ENCODE measurements around the gene RHBDL2.
A peak's percentile ranks its signal among the peaks of the same experiment; 100 is the strongest.
"Not testable (repeated sequence)": the region's sequence is repeated elsewhere in the genome, so short reads cannot be mapped to it uniquely, and the experiment has no call there.

RHBDL2 gene, protein sequence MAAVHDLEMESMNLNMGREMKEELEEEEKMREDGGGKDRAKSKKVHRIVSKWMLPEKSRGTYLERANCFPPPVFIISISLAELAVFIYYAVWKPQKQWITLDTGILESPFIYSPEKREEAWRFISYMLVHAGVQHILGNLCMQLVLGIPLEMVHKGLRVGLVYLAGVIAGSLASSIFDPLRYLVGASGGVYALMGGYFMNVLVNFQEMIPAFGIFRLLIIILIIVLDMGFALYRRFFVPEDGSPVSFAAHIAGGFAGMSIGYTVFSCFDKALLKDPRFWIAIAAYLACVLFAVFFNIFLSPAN

GRCh38 chr1:38941527-38942019 lies at the start of gene RHBDL2:
Gene RHBDL2, minus strand, starts transcription at chr1:38941830. Its CDS starts 22,618 bp downstream, at chr1:38919212.
- DNase-seq = no peak

DNA sequence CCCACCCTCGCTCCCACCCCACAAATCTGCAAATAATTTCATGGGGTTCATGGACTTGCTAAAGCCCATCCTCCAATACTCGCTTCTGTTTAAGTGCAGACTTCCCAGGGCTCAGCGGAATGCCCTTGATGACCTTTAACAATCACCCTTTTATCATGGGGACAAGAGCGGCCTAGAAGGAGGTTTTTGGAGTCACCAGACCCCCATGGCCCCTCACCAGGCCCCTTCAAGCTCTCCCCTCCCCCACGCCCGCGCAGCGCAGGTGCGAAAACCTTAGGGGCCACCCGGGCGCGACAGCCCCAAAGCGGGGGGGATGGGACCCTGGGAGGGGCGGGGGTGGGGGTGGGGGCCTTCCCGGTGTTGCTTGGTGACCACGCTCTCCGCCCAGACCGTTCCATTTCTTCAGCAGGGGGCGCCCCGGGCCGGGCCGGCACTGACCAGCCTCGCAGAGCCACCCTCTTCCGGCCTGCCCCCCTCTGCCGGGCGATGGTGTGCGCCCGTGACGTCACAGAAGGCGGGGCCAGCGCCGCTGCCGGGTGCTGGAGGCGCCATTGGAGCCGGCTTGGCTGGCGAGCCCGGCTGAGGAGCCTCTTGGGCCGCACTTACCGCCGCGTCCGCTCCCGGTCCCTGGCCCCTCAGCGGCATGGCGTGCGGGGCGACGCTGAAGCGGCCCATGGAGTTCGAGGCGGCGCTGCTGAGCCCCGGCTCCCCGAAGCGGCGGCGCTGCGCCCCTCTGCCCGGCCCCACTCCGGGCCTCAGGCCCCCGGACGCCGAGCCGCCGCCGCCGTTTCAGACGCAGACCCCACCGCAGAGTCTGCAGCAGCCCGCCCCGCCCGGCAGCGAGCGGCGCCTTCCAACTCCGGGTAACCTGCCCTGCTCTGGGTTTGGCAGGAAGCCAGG lies 49.4 kb upstream of the RHBDL2 start, which contains the start of gene AKIRIN1:
Gene AKIRIN1, plus strand, starts transcription at position 539 of the 900 bp plus-strand sequence. Its CDS starts 105 bp downstream, at position 644.
- DNase-seq = peak; percentile 96

GRCh38 chr1:38990386-38990737 lies 48.7 kb upstream of the RHBDL2 start:
- no peak for DNase-seq

- no peak for DNase-seq
These were observed 48.3 kb upstream of the RHBDL2 start for GRCh38 chr1:38989979-38990378.

GRCh38 chr1:38979380-38979779 lies 37.8 kb upstream of the RHBDL2 start:
- not testable (repeated sequence) for DNase-seq

DNA sequence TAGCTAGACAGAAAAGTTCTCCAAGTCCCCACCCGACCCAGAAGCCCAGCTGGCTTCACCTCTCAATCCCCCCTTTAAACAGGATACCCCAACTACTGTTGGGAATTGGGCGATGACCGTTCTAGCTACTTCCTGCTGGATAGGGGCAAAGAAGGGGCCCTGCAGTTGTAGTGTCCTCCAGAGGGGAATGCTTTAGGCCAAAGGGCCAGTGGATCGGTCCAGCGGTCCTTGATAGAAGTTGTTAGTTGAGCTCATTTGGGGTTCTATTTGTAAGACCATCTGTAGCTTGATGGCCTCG lies 36.6 kb upstream of the RHBDL2 start:
- DNase-seq = not testable (repeated sequence)

DNA sequence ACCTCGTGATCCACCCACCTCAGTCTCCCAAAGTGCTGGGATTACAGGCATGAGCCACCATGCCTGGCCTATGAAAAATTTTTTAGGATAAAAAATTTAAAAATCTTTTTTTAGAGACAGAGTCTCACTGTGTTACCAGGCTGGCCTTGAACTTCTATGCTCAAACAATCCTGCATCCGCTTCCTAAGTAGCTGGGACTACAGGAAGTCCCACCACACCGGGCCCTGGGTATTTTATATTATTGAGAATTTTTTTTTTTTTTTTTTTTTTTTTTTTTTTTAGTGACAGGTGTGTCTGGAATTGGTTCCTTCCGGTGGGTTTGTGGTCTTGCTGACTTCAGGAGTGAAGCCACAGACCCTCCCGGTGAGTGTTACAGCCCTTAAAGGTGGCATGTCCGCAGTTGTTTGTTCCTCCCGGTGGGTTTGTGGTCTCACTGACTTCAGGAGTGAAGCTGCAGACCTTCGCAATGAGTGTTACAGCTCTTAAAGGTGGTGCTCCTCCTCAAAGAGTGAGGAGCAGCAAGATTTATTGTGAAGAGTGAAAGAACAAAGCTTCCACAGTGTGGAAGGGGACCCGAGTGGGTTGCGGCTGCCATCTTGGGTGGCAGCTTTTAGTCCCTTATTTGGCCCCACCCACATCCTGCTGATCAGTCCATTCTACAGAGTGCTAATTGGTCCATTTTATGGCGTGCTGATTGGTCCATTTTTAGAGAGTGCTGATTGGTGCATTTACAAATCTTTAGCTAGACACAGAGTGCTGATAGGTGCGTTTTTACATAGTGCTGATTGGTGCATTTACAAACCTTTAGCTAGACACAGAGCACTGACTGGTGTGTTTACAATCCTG lies 36.0 kb upstream of the RHBDL2 start:
- DNase-seq = not testable (repeated sequence)

DNA sequence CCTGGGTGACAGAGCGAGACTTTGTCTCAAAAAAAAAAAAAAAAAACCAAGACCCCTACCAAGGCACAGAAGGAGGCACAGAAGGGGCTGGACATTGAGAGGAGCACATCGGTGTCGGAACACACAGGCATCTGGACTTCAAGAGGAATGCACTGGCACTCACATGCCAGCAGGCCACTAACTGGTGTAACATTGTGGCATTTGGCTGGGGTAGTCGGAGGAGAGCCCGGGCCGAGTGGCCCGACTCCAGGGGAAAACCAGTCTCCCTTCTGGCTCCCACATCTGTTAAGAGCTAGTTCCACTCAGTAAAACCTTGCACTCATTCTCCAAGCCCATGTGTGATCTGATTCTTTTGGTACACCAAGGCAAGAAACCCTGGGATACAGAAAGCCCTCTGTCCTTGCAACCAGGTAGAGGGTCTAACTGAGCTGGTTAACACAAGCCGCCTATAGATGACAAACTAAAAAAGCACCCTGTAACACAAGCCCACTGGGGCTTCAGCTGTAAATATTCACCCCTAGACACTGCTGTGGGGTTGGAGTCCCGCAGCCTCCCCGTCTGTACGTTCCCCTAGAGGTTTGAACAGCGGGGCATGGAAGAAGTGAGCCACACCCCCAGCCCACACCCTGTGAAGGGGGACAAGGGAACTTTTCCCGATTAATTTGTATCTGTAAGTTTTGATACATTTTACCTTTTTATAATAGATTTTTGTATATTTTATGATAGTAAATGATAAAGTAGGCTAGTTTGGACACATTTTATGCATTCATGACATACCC lies 32.2 kb upstream of the RHBDL2 start:
- no peak for DNase-seq

DNA sequence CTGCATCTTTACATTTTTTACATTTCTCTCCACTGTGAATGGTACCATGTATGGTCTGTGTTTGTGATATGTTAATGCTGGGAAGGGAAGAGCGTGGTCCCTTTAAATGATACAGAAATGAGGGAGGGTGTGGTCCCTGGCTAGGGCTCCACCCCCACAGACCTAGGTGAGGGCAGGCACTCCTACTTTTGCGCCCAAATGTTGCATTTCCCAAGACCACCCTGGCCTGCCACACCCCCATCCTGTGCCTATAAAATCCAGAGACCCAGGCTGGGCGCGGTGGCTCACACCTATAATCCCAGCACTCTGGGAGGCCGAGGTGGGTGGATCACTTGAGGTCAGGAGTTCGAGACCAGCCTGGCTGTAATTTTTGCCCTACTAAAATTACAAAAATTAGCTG lies 31.5 kb upstream of the RHBDL2 start:
- DNase-seq = not testable (repeated sequence)

GRCh38 chr1:38964140-38964548 lies 22.5 kb upstream of the RHBDL2 start:
- DNase-seq = no peak

DNA sequence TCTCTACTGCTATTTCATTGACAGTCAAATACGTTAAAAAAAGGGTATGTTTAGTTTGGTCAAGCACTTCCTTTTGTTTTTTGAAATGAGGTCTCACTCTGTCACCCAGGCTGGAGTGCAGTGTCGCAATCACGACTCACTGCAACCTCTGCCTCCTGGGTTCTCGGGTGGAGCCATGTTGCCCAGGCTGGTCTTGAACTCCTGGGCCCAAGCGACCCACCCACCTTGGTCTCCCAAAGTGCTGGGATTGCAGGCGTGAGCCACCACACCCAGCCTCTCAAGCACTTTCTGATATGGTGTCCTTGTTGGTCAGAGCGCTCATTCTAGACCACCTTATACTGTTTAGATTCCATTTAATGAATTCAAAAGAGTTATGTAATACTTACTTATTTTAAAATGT lies 20.9 kb upstream of the RHBDL2 start:
- no peak for DNase-seq

DNA sequence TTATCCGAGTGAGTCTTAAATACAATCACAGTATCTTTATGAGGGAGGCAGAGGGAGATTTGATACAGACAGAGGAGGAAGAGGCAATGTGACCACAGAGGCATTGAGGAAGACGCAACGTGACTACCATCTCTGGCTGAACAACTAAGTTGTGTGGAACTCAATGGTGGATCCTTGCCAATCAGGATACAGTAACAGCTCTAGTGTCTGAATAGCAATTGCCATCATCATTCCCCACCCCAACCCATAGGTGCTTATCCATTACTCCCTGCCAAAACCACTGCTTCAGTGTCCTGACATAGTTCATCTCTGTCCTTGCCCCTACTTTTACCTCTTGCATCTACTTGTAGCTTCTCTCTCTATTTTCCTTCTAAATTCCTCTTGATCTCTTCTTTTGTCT lies 20.5 kb upstream of the RHBDL2 start:
- no peak for DNase-seq

GRCh38 chr1:38958967-38959366 lies 17.3 kb upstream of the RHBDL2 start:
- DNase-seq = no peak

GRCh38 chr1:38953433-38953860 lies 11.8 kb upstream of the RHBDL2 start:
- DNase-seq = no peak

DNA sequence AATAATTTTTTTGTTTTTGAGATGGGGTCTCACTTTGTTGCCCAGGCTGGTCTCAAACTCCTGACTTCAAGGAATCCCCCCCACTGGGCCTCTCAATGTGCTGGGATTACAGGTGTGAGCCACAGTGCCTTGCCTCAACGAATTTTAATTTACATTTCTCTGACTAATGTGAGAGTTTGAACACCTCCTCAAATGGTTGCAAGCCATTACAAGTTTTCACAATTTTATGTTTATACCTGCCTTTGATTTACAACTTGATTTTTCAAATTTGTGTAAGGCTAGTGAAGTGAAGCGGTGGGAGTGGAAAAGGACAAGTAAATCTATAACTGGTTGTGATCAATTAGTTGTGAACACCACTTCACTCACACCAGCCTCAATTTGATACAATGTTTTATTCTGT lies 8.9 kb upstream of the RHBDL2 start:
- no peak for DNase-seq

- no peak for DNase-seq
These were observed 2.9 kb upstream of the RHBDL2 start for GRCh38 chr1:38944547-38944946.

GRCh38 chr1:38942664-38943428 lies 1.2 kb upstream of the RHBDL2 start:
- DNase-seq = no peak

GRCh38 chr1:38941093-38941492 lies 537 bp downstream of the RHBDL2 start:
- no peak for DNase-seq

GRCh38 chr1:38940339-38941047 lies 1.1 kb downstream of the RHBDL2 start:
- DNase-seq = no peak

GRCh38 chr1:38938722-38939260 lies 2.8 kb downstream of the RHBDL2 start:
- no peak for DNase-seq
